ELR (cell line): ENCODE data around the gene SCGB2A2.

Source experiments
- DNase-seq: peaks from one replicate; pipeline ENCODE4 v3.0.0-alpha.2; 2015; ENCODE audit warnings: low read depth

Gene SCGB2A2

GRCh38 chr11:62306227-62306626 is 36.3 kb downstream of the SCGB2A2 start:
- no peak for DNase-seq

DNA sequence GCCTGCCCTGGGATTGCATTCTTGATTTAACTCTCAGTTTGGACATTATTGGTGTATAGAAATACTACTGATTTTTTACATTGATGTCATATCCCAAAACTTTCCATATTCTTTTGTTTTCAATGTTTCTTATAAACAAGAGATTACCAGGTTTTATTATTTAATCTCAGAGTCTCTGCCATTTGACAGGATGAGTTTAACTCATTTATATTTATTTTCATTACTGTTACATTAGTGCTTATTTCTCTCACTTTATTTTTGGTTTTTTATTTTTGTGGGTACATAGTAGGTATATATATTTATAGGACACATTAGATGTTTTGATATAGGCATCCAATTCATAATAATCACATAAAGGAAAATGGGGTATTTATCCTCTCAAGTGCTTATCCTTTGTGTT is 38.0 kb downstream of the SCGB2A2 start:
- no peak for DNase-seq

DNA sequence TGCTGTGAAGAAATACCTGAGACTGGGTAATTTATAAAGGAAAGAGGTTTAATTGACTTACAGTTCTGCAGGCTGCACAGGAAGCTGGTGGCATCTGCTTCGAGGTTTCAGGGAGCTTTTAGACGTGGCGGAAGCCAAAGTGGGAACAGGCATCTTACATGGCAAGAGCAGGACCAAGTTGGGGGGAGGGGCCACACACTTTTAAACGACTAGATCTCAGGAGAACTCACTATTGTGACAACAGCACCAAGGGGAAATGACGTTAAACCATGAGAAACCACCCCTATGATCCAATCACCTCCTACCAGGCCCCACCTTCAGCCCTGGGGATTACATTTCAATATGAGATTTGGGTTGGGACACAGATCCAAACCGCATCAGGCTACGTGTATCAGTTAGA is 40.0 kb downstream of the SCGB2A2 start:
- no peak for DNase-seq

DNA sequence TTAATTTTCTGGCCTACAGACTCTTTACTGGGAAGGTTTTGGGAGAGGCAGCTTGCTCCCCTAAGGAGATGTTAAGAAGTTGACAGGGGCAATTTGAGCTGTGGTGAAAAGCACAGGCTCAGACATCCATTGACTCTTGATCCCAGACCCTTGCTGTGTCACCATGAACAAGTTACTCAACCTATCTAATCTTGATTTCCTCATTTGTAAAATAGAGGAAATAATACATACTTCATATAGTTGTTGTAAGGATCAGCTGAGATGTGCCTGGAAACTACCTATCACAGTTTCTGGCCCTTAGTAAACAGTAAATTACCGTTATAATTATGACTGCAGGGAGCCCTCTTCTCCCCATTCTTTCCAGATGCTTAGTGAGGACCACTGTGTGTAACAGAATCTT is 45.5 kb downstream of the SCGB2A2 start:
- no peak for DNase-seq

DNA sequence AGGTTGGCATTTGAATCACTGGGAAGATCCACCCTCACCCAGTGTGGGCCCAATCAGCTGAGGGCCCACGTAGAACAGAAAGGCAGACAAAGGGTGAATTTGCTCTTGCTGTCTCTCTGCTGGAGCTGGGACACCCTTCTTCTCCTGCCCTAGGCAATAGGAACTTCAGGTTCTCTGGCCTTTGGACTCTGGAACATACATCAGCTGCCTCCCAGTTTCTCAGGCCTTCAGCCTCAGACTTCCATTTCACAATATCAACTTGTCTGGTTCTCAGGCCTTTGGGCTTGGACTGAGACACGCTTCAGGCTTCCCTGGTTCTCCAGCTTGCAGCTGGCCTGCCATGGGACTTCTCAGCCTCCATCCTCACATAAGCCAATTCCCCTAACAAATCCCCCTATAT is 52.6 kb downstream of the SCGB2A2 start:
- DNase-seq: no peak
